GM15510 (cell line): ENCODE results near the gene CENPE.

Experiments used
- POLR2A ChIP-seq: IDR thresholded peaks from 3 replicates; pipeline ENCODE4 v1.6.1; 2011; ENCODE audit warnings: borderline replicate concordance; ENCODE audit not compliant: insufficient read length; ENCODE audit errors: extremely low read depth

The CENPE gene

GRCh38 chr4:103073792-103074438 is 124.2 kb downstream of the CENPE start:
- TF ChIP-seq POLR2A: no peak

- TF ChIP-seq POLR2A: no peak
Measured at GRCh38 chr4:103067841-103068547, 130.1 kb downstream of the CENPE start.

- TF ChIP-seq POLR2A: no peak
Measured at GRCh38 chr4:103060453-103061148, 137.5 kb downstream of the CENPE start.
